Activated CD4-positive, alpha-beta T cell treated with anti-CD3 and anti-CD28 coated beads for 24 hours (primary cell): ENCODE results near the gene ACIN1.

Source experiments
- DNase-seq, 2 donors: peaks; one replicate each; pipeline ENCODE4 v3.0.0-alpha.2; 2020; ENCODE audit warnings: low read depth in 2 of 2

ACIN1 gene

GRCh38 chr14:23079716-23080115, 15.2 kb downstream of the ACIN1 start:
- no peak for DNase-seq

- no peak for DNase-seq
Observed at GRCh38 chr14:23078692-23079116, 16.2 kb downstream of the ACIN1 start.

GRCh38 chr14:23077962-23078361, 17.0 kb downstream of the ACIN1 start:
- DNase-seq, result no peak

- DNase-seq, result peak in 1 of 2 donors; percentile 43
Observed at GRCh38 chr14:23076785-23077408, 18.0 kb downstream of the ACIN1 start.

- no peak for DNase-seq
Observed at GRCh38 chr14:23074906-23075305, 20.0 kb downstream of the ACIN1 start.

- no peak for DNase-seq
Observed at GRCh38 chr14:23071921-23072539, 22.9 kb downstream of the ACIN1 start.

GRCh38 chr14:23071244-23071920, 23.6 kb downstream of the ACIN1 start:
- DNase-seq, result peak; percentile 62 to 72

GRCh38 chr14:23070262-23071129, 24.4 kb downstream of the ACIN1 start:
- DNase-seq, result no peak

GRCh38 chr14:23069413-23069806, 25.5 kb downstream of the ACIN1 start:
- no peak for DNase-seq

GRCh38 chr14:23068789-23069412, 26.0 kb downstream of the ACIN1 start:
- peak; percentile 48 to 60 for DNase-seq

GRCh38 chr14:23067847-23068788, 26.8 kb downstream of the ACIN1 start:
- DNase-seq, result no peak

GRCh38 chr14:23066855-23067744, 27.8 kb downstream of the ACIN1 start:
- DNase-seq, result no peak

GRCh38 chr14:23066368-23066767, 28.6 kb downstream of the ACIN1 start:
- no peak for DNase-seq

- no peak for DNase-seq
Observed at GRCh38 chr14:23063601-23064000, 31.3 kb downstream of the ACIN1 start.

- no peak for DNase-seq
Observed at GRCh38 chr14:23062002-23062401, 32.9 kb downstream of the ACIN1 start.

- DNase-seq, result no peak
Observed at GRCh38 chr14:23060536-23061260, 34.2 kb downstream of the ACIN1 start.

- DNase-seq, result no peak
Observed at GRCh38 chr14:23058654-23059504, 36.1 kb downstream of the ACIN1 start.
